ENCODE measurements around the gene DMBT1.

DNA sequence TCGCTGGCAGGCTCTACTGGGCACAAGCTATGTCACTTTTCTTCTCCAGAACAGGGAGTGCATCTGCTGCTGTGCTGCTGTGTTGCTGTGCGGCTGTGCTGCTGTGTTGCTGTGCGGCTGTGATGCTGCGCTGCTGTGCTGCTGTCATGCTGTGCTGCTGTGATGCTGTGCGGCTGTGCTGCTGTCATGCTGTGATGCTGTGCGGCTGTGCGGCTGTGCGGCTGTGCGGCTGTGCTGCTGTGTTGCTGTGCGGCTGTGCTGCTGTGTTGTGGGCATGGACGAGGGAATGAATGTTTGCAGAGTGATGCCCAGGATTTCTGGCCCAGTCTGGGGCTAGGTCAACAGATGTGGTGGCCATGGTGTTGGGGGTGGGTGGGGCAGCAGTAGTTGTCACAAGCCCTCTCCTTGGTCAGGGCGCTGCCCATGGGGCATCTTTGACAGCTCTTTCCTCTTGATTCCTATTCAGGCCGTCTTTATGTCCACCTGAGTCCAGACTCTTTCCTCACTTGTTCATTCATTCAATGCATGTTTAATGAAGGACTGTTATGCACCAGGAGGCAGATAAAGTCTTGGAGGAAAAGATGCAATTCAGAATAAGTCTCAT is 83.5 kb downstream of the DMBT1 start:
- TF ChIP-seq EP300 (IDR thresholded peaks at IDR 0.05) (no peak), POLR2AphosphoS5 (IDR thresholded peaks at IDR 0.05) (no peak), POLR2A (IDR thresholded peaks at IDR 0.05) (no peak)
- TF ChIP-seq, protein P1, sequence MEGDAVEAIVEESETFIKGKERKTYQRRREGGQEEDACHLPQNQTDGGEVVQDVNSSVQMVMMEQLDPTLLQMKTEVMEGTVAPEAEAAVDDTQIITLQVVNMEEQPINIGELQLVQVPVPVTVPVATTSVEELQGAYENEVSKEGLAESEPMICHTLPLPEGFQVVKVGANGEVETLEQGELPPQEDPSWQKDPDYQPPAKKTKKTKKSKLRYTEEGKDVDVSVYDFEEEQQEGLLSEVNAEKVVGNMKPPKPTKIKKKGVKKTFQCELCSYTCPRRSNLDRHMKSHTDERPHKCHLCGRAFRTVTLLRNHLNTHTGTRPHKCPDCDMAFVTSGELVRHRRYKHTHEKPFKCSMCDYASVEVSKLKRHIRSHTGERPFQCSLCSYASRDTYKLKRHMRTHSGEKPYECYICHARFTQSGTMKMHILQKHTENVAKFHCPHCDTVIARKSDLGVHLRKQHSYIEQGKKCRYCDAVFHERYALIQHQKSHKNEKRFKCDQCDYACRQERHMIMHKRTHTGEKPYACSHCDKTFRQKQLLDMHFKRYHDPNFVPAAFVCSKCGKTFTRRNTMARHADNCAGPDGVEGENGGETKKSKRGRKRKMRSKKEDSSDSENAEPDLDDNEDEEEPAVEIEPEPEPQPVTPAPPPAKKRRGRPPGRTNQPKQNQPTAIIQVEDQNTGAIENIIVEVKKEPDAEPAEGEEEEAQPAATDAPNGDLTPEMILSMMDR (IDR thresholded peaks at IDR 0.05), result no peak
